Gastroesophageal sphincter (tissue), 4 donors: ENCODE results near the gene MICALL2. TPM values are rescaled to one million over a fixed set of nuclear protein-coding genes. Genes with fewer than 3 reads are reported as not detected.

Experiments
- ATAC-seq: fragments of 150-250 bp; one replicate; pipeline ENCODE4 v1.9.1; 2016; ENCODE audit warnings: mild to moderate bottlenecking, moderate library complexity
- H3K27ac ChIP-seq, 4 donors: fragments of 200-600 bp; sonication (generic) in 3 of 4; 1 replicate in 3 of 4; 2 replicates in 1 of 4; pipeline ENCODE4 v1.5.1; 2016 to 2019
- H3K27me3 ChIP-seq: fragments of 200-600 bp; sonication (generic); one replicate; pipeline ENCODE4 v1.5.1; 2019
- H3K36me3 ChIP-seq, 2 donors: fragments of 200-600 bp; sonication (generic); one replicate each; pipeline ENCODE4 v1.5.1; 2019; ENCODE audit warnings: control low read depth in 1 of 2
- H3K4me1 ChIP-seq, 3 donors: fragments of 200-600 bp; sonication (generic); 1 replicate in 2 of 3; 2 replicates in 1 of 3; pipeline ENCODE4 v1.5.1; 2016 to 2019; ENCODE audit warnings: control low read depth in 2 of 3
- H3K4me3 ChIP-seq, 2 donors: fragments of 200-600 bp; sonication (generic); one replicate each; pipeline ENCODE4 v1.5.1; 2019; ENCODE audit warnings: mild to moderate bottlenecking in 1 of 2, moderate library complexity in 1 of 2
- H3K9me3 ChIP-seq, 3 donors: fragments of 200-600 bp; sonication (generic); one replicate each; pipeline ENCODE4 v1.5.1; 2017 to 2019; ENCODE audit warnings: control low read depth in 2 of 3
- CTCF ChIP-seq, 4 experiments: fragments of 200-600 bp in 2 of 4; fragments of 450-650 bp in 2 of 4; sonication (generic) in 1 of 4; IDR thresholded peaks; one replicate each; pipeline ENCODE4 v1.5.1; 2017 to 2019; ENCODE audit warnings: antibody characterized with exemption in 4 of 4, mild to moderate bottlenecking in 2 of 4, moderate library complexity in 2 of 4
- EP300 ChIP-seq: sonication (generic); formaldehyde crosslinking; IDR thresholded peaks from one replicate; pipeline ENCODE4 v1.6.1; 2017; ENCODE audit warnings: antibody characterized with exemption, mild to moderate bottlenecking
- POLR2A ChIP-seq, 2 donors: fragments of 450-650 bp; IDR thresholded peaks; one replicate each; pipeline ENCODE4 v1.6.1; 2017; ENCODE audit warnings: antibody characterized with exemption in 2 of 2, mild to moderate bottlenecking in 2 of 2, moderate library complexity in 1 of 2
- POLR2AphosphoS5 ChIP-seq: sonication (generic); formaldehyde crosslinking; IDR thresholded peaks from one replicate; pipeline ENCODE4 v1.6.1; 2017; ENCODE audit warnings: antibody characterized with exemption
- WGBS, 2 donors: methylation state at CpG; one replicate each; pipeline ENCODE4 v1.1.5; 2018; ENCODE audit warnings: low coverage in 1 of 2; 5-methylcytosine and 5-hydroxymethylcytosine counted together
- total RNA-seq, 4 donors: library from RNA; depleted of rRNA; stranded (reverse); fragments of >200 nt; gene quantifications; one replicate each; pipeline ENCODE4 v1.1.0, GENCODE V29; 2016

The MICALL2 gene
- total RNA-seq, 4 donors from 2014 or later, result 6.6 to 19.5 (median 15.0) TPM

GRCh38 chr7:1449951-1450350 is 9.3 kb downstream of the MICALL2 start:
- no peak overlapping the region for H3K4me3 ChIP-seq
- H3K4me1 ChIP-seq, result peaks cover 0 to 65% (median 6%) of the 10 kb centered on the region in 3 donors
- TF ChIP-seq CTCF (IDR thresholded peaks at IDR 0.05) (no peak), POLR2AphosphoS5 (no peak), POLR2A (IDR thresholded peaks at IDR 0.05) (no peak), EP300 (no peak)
- H3K36me3 ChIP-seq, result peaks cover 0 to 3% of the 10 kb centered on the region in 2 donors
- WGBS, 2 donors, result 54% methylated on average over 8 of the region's 11 CpGs; no CpG with 5 or more reads in 1 of the 2 donors
- no peak for ATAC-seq
- no peaks in the 10 kb centered on the region for H3K27me3 ChIP-seq
- H3K27ac ChIP-seq, result peak overlapping the region in 2 of 4 donors; percentile 31 to 41
- H3K9me3 ChIP-seq, result no peaks in the 10 kb centered on the region

GRCh38 chr7:1449501-1449900 is 9.8 kb downstream of the MICALL2 start:
- peak overlapping the region in 2 of 4 donors; percentile 31 to 41 for H3K27ac ChIP-seq
- no peak overlapping the region for H3K4me3 ChIP-seq
- no peaks in the 10 kb centered on the region for H3K9me3 ChIP-seq
- H3K4me1 ChIP-seq, result peaks cover 0 to 60% (median 5%) of the 10 kb centered on the region in 3 donors
- H3K27me3 ChIP-seq, result no peaks in the 10 kb centered on the region
- ATAC-seq, result no peak
- H3K36me3 ChIP-seq, result peaks cover 0 to 3% of the 10 kb centered on the region in 2 donors
- TF ChIP-seq POLR2AphosphoS5, result no peak
- 78% methylated on average over 10 of the region's 13 CpGs; no CpG with 5 or more reads in 1 of the 2 donors for WGBS, 2 donors

GRCh38 chr7:1448958-1449357 is 10.3 kb downstream of the MICALL2 start:
- ATAC-seq, result no peak
- TF ChIP-seq POLR2AphosphoS5 (no peak), EP300 (no peak), POLR2A (IDR thresholded peaks at IDR 0.05) (no peak), CTCF (IDR thresholded peaks at IDR 0.05) (no peak)
- WGBS, 2 donors, result 94 to 96% methylated on average over 7 to 8 of the region's 14 CpGs
- Histone ChIP-seq H3K27ac (peak overlapping the region in 3 of 4 donors; percentile 32 to 71 (median 61)), H3K36me3 (peaks cover 0 to 3% of the 10 kb centered on the region in 2 donors), H3K27me3 (no peaks in the 10 kb centered on the region), H3K9me3 (no peaks in the 10 kb centered on the region), H3K4me3 (no peak overlapping the region), H3K4me1 (peaks cover 0 to 55% (median 5%) of the 10 kb centered on the region in 3 donors)

- Histone ChIP-seq H3K9me3 (no peaks in the 10 kb centered on the region), H3K27me3 (no peaks in the 10 kb centered on the region), H3K27ac (peak overlapping the region in 3 of 4 donors; percentile 61 to 71 (median 69)), H3K36me3 (peaks cover 0 to 3% of the 10 kb centered on the region in 2 donors), H3K4me1 (peaks cover 0 to 42% (median 5%) of the 10 kb centered on the region in 3 donors), H3K4me3 (peak overlapping the region in 1 of 2 donors; percentile 10)
- peak; percentile 32 for ATAC-seq
- no peak for TF ChIP-seq POLR2AphosphoS5
- TF ChIP-seq POLR2A (IDR thresholded peaks at IDR 0.05), result no peak
- TF ChIP-seq CTCF (IDR thresholded peaks at IDR 0.05), result no peak
- TF ChIP-seq EP300, result no peak
- no CpG with 5 or more reads among the region's 15 CpGs for WGBS, 2 donors
Observed at GRCh38 chr7:1447551-1448244, 11.6 kb downstream of the MICALL2 start.

- no peaks in the 10 kb centered on the region for H3K27me3 ChIP-seq
- H3K4me1 ChIP-seq, result peaks cover 0 to 36% (median 5%) of the 10 kb centered on the region in 3 donors
- peak overlapping the region in 1 of 2 donors; percentile 10 for H3K4me3 ChIP-seq
- ATAC-seq, result no peak
- H3K9me3 ChIP-seq, result no peaks in the 10 kb centered on the region
- 81% methylated on average over 5 of the region's 11 CpGs; no CpG with 5 or more reads in 1 of the 2 donors for WGBS, 2 donors
- H3K36me3 ChIP-seq, result peaks cover 0 to 5% of the 10 kb centered on the region in 2 donors
- TF ChIP-seq CTCF (IDR thresholded peaks at IDR 0.05), result no peak
- TF ChIP-seq EP300, result no peak
- TF ChIP-seq POLR2AphosphoS5, result no peak
- TF ChIP-seq POLR2A (IDR thresholded peaks at IDR 0.05), result no peak
- H3K27ac ChIP-seq, result peak overlapping the region in 3 of 4 donors; percentile 61 to 71 (median 69)
Observed at GRCh38 chr7:1447112-1447511, 12.2 kb downstream of the MICALL2 start.
